ENCODE results near the gene ARSB.
"Not testable (repeated sequence)": the region's sequence is repeated elsewhere in the genome, so short reads cannot be mapped to it uniquely, and the experiment has no call there.

ARSB gene

GRCh38 chr5:78773655-78774054 lies 211.5 kb downstream of the ARSB start:
- no peak for DNase-seq (ENCODE audit: low spot score)

DNA sequence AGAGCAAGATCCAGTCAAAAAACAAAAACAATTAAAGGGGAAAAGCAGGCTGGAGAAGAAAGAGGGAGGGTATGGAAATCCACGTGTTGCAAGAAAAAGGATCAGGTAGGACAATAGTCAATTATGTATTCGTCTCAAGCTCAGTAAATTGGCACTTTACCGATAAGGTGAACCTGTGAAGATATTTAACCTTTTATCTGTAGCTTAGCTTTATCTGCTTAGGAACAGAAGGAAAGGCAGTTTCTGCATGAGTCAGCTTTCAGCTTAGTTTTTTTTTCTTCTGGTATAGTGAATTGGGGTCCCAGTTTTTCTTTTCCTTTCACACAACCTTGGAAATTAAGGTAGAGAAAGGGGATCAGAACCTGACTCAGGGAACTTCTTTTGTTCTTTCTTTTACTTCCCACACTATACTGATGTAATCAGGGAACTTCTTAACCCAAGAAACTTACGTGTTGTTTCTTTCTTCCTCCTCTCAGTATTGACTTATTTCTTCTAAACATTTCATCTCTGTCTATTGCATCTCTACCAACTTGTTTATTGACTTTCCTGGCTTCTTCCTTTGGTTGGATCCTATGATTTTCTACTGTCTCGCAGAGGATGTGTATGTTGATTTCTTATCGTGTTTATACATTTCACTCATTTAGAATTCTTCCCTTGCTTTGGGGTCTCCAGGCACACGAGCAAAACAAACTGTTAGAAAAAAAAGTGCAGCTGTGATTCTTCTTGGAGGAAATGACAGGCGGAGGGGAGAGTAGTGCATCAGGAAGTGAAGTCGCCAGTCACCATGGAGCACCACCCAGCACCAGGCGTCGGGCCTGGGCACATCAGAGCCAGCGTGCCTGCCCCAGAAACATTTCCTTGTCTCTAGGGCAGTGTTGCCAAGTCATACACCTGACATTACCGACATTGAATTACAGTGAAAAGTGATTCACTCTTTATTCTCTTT lies 213.6 kb downstream of the ARSB start:
- no peak for DNase-seq (ENCODE audit: low spot score)

- no peak for DNase-seq (ENCODE audit: low spot score)
Measured at GRCh38 chr5:78768781-78769380, 216.2 kb downstream of the ARSB start.

DNA sequence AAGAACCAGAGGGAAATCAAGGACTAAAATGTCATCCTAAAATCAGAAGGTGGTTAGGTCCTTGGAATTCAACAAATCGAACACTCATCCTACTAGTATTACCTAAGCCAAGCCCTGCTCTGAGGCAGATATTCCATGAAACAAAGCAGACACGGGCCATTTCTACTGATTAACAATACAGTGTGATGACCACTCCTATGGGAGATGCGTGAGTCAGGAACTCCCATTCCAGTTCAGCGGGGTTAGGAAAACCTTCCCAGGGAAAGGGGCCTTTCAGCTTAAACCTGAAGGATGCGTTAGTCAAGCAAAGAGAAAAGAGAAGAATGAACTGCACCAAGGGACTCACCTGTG lies 218.7 kb downstream of the ARSB start:
- DNase-seq (ENCODE audit: low spot score): no peak

GRCh38 chr5:78765756-78766411 lies 219.2 kb downstream of the ARSB start:
- no peak for DNase-seq (ENCODE audit: low spot score)

- no peak for DNase-seq (ENCODE audit: low spot score)
Measured at GRCh38 chr5:78765116-78765515, 220.0 kb downstream of the ARSB start.

GRCh38 chr5:78763659-78764189 lies 221.4 kb downstream of the ARSB start:
- no peak for DNase-seq (ENCODE audit: low spot score)

DNA sequence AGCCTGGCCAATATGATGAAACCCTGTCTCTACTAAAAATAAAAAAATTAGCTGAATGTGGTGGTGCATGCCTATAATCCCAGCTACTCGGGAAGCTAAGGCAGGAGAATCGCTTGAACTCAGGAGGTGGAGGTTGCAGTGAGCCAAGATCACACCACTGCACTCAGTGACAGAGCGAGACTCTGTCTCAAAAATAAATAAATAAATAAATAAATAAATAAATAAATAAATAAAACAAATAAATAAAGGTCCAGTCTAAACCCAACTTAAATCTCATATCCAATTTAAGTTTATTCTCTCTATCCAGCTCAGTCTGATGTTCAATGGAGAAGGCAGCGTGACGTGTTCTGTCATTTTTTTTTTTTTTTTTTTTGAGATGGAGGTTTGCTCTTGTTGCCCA lies 222.4 kb downstream of the ARSB start:
- DNase-seq (ENCODE audit: low spot score): not testable (repeated sequence)

GRCh38 chr5:78761840-78762239 lies 223.3 kb downstream of the ARSB start:
- no peak for DNase-seq (ENCODE audit: low spot score)

DNA sequence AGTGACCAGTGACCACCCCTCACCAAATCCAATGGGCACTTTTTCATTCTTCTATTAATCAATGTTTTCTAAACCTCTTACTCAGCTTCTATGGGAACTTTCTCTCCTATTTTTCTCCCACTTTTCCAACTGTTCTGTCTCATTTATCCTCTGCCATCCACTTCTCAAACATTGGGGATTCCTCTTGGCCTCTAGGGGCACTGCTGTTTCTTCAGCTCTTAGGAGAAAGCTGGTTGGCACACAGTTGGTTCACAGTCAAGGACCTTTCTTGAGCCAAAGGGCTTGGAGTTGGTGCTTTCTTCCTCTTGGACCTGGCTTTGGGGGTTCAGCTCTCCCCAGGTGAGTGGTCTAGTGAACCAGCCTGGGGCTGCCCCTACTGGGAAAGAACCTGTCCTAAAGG lies 224.3 kb downstream of the ARSB start:
- DNase-seq (ENCODE audit: low spot score): no peak

- no peak for DNase-seq (ENCODE audit: low spot score)
Measured at GRCh38 chr5:78760366-78760765, 224.7 kb downstream of the ARSB start.

DNA sequence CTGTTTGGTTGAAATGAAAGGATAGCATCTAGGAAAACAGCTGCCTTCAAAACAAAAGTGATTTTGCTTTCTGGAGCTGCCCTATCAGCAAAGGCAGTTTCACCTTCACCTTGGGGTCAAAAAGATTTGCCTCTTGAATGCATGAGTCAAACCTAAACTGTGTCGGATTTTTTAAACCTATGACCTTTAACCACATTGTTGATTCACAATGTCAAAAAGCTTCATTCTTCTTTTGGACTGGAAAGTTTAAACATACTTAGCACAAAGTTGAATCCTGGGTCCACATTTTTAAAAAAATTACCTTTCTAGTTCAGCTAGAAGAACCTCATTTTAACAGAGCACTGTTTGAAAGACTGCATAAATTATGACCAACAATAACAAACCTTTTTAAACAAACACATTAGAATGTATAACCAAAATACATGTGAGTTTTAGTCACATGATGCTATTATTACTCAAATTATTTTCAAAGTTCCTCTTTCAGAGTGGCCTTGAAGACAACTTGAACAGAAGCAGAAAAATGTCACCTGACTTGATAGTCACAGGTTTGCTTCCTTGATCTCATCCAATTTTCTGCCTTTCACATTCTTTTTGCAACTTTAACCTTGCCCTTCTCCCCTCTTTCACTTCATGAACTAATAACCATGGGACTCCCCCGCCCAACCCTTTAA lies 226.8 kb downstream of the ARSB start:
- no peak for DNase-seq (ENCODE audit: low spot score)

DNA sequence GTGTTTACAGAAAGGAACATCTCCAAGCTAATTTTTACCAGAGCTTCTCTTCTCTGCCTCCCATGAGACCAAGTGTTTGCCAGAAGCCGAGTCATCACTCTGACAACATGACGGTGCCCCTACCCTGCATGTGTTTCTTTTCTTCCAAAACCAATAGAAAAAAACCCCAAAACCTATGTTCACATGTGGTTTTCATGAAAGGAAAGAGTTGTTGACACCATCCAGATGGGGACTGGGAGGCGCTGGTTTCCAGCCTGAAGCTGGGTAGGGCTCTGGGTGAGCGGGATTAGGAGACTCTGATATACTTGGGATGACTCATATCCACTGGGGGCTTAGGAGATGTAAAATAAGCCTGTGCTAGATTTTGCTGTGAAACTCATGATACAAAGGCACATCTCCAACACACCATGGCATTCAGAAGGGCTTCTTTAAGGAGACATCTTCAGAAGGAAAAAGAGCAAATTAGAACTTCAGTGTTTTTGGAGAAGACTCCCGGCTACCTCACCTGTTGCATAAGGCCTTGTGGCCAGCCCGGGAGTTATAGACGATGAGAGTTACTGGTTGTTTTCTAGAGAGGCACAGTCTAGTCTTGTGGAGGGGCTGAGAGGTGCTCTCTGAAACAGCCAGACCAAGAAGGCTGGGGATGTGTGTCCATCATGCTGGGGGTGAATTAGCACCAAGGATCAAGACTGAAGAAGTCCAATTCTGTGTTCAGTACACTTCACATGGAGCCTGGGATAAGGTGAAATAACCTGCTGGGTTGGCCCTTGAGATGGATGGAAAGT lies 227.6 kb downstream of the ARSB start:
- no peak for DNase-seq (ENCODE audit: low spot score)

- DNase-seq (ENCODE audit: low spot score): no peak
Measured at GRCh38 chr5:78756858-78757257, 228.3 kb downstream of the ARSB start.

DNA sequence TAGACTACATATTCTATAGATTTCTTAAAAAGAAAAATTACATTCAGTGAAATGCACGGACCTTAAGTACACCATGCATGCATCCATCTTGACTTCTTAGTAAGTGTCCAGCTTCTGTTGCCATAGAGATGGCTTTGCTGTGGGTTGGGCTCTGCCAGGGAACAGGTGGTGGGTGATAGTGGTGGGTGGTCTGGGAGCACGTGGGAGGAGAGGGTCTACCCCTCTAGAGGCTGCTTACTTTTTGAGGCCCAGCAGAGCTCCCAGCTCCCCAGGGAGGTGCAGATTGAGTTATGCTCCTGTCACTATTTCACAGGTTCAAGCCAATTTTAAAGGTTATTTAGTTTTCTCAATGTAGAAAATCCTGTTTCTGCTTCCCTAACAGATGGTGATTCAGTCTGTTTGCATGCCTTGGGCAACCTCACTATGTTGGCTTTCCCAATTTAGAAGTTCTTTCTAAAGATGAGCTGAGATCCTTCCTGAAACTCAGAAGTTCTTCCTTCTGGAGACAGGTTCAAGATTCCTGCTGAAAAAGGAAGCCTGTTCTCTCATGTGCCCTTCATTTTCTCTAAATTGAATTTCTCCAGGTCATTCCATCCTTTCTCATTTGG lies 229.2 kb downstream of the ARSB start:
- no peak for DNase-seq (ENCODE audit: low spot score)

DNA sequence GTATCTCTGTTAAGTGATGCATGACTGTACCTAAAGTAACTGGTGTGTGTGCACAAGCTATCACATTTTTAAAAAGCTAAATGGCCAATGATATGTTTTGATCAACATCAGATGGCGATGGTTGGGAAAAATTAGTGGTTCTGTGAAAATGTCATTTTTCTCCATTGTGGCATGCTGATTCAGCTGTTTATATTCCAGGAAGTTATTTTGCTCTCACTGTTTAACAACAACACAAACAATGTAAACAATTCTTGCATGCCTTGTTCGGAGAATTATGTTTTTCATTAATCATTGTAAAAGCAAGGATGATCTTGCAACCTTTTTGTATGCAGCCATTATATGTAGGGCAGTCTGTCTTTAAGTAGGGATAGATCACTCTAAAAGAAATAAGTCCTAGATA lies 230.5 kb downstream of the ARSB start:
- DNase-seq (ENCODE audit: low spot score): no peak

GRCh38 chr5:78753093-78753531 lies 232.0 kb downstream of the ARSB start:
- DNase-seq (ENCODE audit: low spot score): no peak

GRCh38 chr5:78751872-78752271 lies 233.2 kb downstream of the ARSB start:
- DNase-seq (ENCODE audit: low spot score): no peak

DNA sequence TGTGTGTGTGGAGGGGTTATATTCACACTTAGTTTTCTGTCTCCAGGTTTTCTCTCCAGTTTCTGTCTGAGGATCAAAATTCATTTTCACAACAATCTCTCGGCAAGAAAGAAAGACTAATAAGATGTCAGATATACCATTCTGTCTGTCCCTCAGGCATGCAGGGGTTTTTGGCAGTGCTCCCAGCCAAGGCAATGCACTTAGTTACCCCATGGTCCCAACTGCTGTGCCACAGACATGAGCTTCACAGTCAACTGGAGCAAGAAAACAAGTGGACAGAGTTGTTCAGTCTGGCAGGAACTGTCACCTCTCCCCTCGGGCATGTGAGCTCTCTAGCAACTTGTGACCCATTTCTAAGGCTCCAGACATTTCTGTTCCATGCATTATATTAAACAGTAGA lies 234.8 kb downstream of the ARSB start:
- no peak for DNase-seq (ENCODE audit: low spot score)

- no peak for DNase-seq (ENCODE audit: low spot score)
Measured at GRCh38 chr5:78747705-78748359, 237.3 kb downstream of the ARSB start.
